H9 (cell line): ENCODE results near the gene TMTC2. TPM values are rescaled to one million over a fixed set of nuclear protein-coding genes. Genes with fewer than 3 reads are reported as not detected.

Experiments used
- DNase-seq: peaks from one replicate; pipeline ENCODE4 v3.0.0-alpha.2; 2017
- H2AFZ ChIP-seq: one replicate; pipeline ENCODE4 v1.6.1; 2013; ENCODE audit warnings: mild to moderate bottlenecking, low read length, control low read depth, moderate library complexity
- H2AK5ac ChIP-seq: 2 replicates; pipeline ENCODE4 v1.6.1; 2013; ENCODE audit warnings: low read length, control low read depth, mixed read lengths; ENCODE audit not compliant: insufficient read length
- H2BK120ac ChIP-seq: one replicate; pipeline ENCODE4 v1.6.1; 2013; ENCODE audit warnings: low read depth, mild to moderate bottlenecking, low read length, control low read depth, inconsistent platforms; ENCODE audit not compliant: poor library complexity, severe bottlenecking
- H2BK12ac ChIP-seq: 2 replicates; pipeline ENCODE4 v1.6.1; 2013; ENCODE audit warnings: low read length, control low read depth, mixed read lengths, low read depth; ENCODE audit not compliant: insufficient read length
- H2BK15ac ChIP-seq: 2 replicates; pipeline ENCODE4 v1.6.1; 2013; ENCODE audit warnings: low read depth, low read length, control low read depth
- H2BK20ac ChIP-seq: one replicate; pipeline ENCODE4 v1.6.1; 2013; ENCODE audit warnings: low read depth, mild to moderate bottlenecking, low read length, control low read depth, inconsistent platforms; ENCODE audit not compliant: poor library complexity, severe bottlenecking
- H2BK5ac ChIP-seq: 2 replicates; pipeline ENCODE4 v1.6.1; 2013; ENCODE audit warnings: low read length, control low read depth, mixed read lengths; ENCODE audit not compliant: insufficient read length
- H3K14ac ChIP-seq: 2 replicates; pipeline ENCODE4 v1.6.1; 2013; ENCODE audit warnings: low read length, control low read depth; ENCODE audit not compliant: insufficient read depth
- H3K18ac ChIP-seq: 2 replicates; pipeline ENCODE4 v1.6.1; 2013; ENCODE audit warnings: low read depth, mild to moderate bottlenecking, mixed read lengths, low read length, control low read depth; ENCODE audit not compliant: insufficient read length
- H3K23ac ChIP-seq: 2 replicates; pipeline ENCODE4 v1.6.1; 2013; ENCODE audit warnings: low read length, control low read depth, mixed read lengths, low read depth; ENCODE audit not compliant: insufficient read length
- H3K23me2 ChIP-seq: 2 replicates; pipeline ENCODE4 v1.6.1; 2013; ENCODE audit warnings: low read depth, mild to moderate bottlenecking, mixed read lengths, low read length, control low read depth; ENCODE audit not compliant: insufficient read length, poor library complexity, severe bottlenecking
- H3K27ac ChIP-seq: 2 replicates; pipeline ENCODE4 v1.5.1; 2013; ENCODE audit warnings: low read length, control low read depth, mixed read lengths, low read depth; ENCODE audit not compliant: insufficient read length
- H3K27me3 ChIP-seq: 2 replicates; pipeline ENCODE4 v1.6.1; 2013; ENCODE audit warnings: low read length, control low read depth, inconsistent platforms; ENCODE audit not compliant: insufficient read depth
- H3K4ac ChIP-seq: 2 replicates; pipeline ENCODE4 v1.6.1; 2013; ENCODE audit warnings: low read depth, mild to moderate bottlenecking, control low read depth, inconsistent platforms, low read length, moderate library complexity
- H3K4me1 ChIP-seq: 2 replicates; pipeline ENCODE4 v1.6.1; 2013; ENCODE audit warnings: low read length, control low read depth, inconsistent platforms; ENCODE audit not compliant: insufficient read depth
- H3K4me2 ChIP-seq: 2 replicates; pipeline ENCODE4 v1.6.1; 2013; ENCODE audit warnings: low read length, control low read depth, mixed read lengths; ENCODE audit not compliant: insufficient read length, insufficient read depth
- H3K56ac ChIP-seq: 2 replicates; pipeline ENCODE4 v1.6.1; 2013; ENCODE audit warnings: low read depth, mild to moderate bottlenecking, mixed read lengths, low read length, control low read depth; ENCODE audit not compliant: insufficient read length
- H3K79me1 ChIP-seq: 2 replicates; pipeline ENCODE4 v1.6.1; 2013; ENCODE audit warnings: low read depth, mild to moderate bottlenecking, moderate library complexity, low read length, control low read depth, inconsistent platforms; ENCODE audit not compliant: insufficient read depth, poor library complexity, severe bottlenecking
- H3K79me2 ChIP-seq: 2 replicates; pipeline ENCODE4 v1.6.1; 2013; ENCODE audit warnings: low read length, control low read depth, inconsistent platforms; ENCODE audit not compliant: insufficient read depth
- H3K9ac ChIP-seq: 2 replicates; pipeline ENCODE4 v1.6.1; 2013; ENCODE audit warnings: low read length, control low read depth, mixed read lengths; ENCODE audit not compliant: insufficient read length; ENCODE audit errors: extremely low read depth
- H3K9me3 ChIP-seq: one replicate; pipeline ENCODE4 v1.6.1; 2013; ENCODE audit warnings: low read depth, low read length, inconsistent platforms; ENCODE audit not compliant: control insufficient read depth
- H3T11ph ChIP-seq: one replicate; pipeline ENCODE4 v1.6.1; 2013; ENCODE audit warnings: mild to moderate bottlenecking, low read length, control low read depth, inconsistent platforms
- H4K20me1 ChIP-seq: one replicate; pipeline ENCODE4 v1.6.1; 2013; ENCODE audit not compliant: control insufficient read depth, insufficient read length, insufficient read depth
- H4K5ac ChIP-seq: 2 replicates; pipeline ENCODE4 v1.6.1; 2013; ENCODE audit warnings: low read depth, mild to moderate bottlenecking, mixed read lengths, low read length, control low read depth; ENCODE audit not compliant: insufficient read length
- H4K8ac ChIP-seq: replicated peaks from 2 replicates; pipeline ENCODE4 v1.6.1; 2013; ENCODE audit warnings: low read length, control low read depth, mixed read lengths, low read depth; ENCODE audit not compliant: insufficient read length
- H4K91ac ChIP-seq: 2 replicates; pipeline ENCODE4 v1.6.1; 2013; ENCODE audit warnings: low read depth, mild to moderate bottlenecking, moderate library complexity, mixed read lengths, low read length, control low read depth; ENCODE audit not compliant: insufficient read length
- H3K27ac Mint-ChIP-seq, 3 experiments: 2 replicates in 2 of 3; 3 replicates in 1 of 3; pipeline ENCODE4 v1.8.0; 2020 to 2021; ENCODE audit warnings: mixed read lengths in 3 of 3, mild to moderate bottlenecking in 1 of 3, moderate library complexity in 1 of 3
- H3K27me3 Mint-ChIP-seq: 2 replicates; pipeline ENCODE4 v1.8.0; 2021; ENCODE audit warnings: low read depth, mild to moderate bottlenecking, moderate library complexity, mixed read lengths
- H3K36me3 Mint-ChIP-seq, 3 experiments: 2 replicates in 2 of 3; 3 replicates in 1 of 3; pipeline ENCODE4 v1.8.0; 2020 to 2021; ENCODE audit warnings: low read depth in 3 of 3, mixed read lengths in 3 of 3; ENCODE audit not compliant: insufficient read depth in 1 of 3
- H3K4me1 Mint-ChIP-seq, 2 experiments: 2 replicates each; pipeline ENCODE4 v1.8.0; 2020; ENCODE audit warnings: mixed read lengths in 2 of 2
- H3K4me3 Mint-ChIP-seq, 2 experiments: 2 replicates in 1 of 2; 3 replicates in 1 of 2; pipeline ENCODE4 v1.8.0; 2020 to 2021; ENCODE audit warnings: mild to moderate bottlenecking in 2 of 2, mixed read lengths in 2 of 2, moderate library complexity in 1 of 2
- H3K9me3 Mint-ChIP-seq, 2 experiments: 2 replicates in 1 of 2; 3 replicates in 1 of 2; pipeline ENCODE4 v1.8.0; 2020; ENCODE audit warnings: mild to moderate bottlenecking in 2 of 2, mixed read lengths in 2 of 2, moderate library complexity in 1 of 2
- CTCF ChIP-seq: fragments of 200-600 bp; sonication (generic); conservative IDR thresholded peaks from 3 replicates; pipeline ENCODE4 v1.8.0; 2021; ENCODE audit warnings: antibody characterized with exemption, mild to moderate bottlenecking
- WGBS: extraction: QIAGEN DNeasy Blood & Tissue Kit; methylation state at CpG from one replicate; pipeline ENCODE4 v1.1.7; 2013; ENCODE audit warnings: missing lambda C conversion rate, low lambda C conversion rate, mixed read lengths; ENCODE audit not compliant: insufficient read length; ENCODE audit errors: extremely low coverage; 5-methylcytosine and 5-hydroxymethylcytosine counted together
- total RNA-seq: library from RNA; stranded (reverse); gene quantifications from 2 replicates; pipeline ENCODE4 v1.2.1, GENCODE V29; 2021

TMTC2 gene
- total RNA-seq, 1 experiment from 2014 or later, result 3.1 TPM

- H3K27ac Mint-ChIP-seq, result no peak overlapping the region
- no peak overlapping the region for H3K56ac ChIP-seq
- no peak overlapping the region for H2AK5ac ChIP-seq
- H3K79me2 ChIP-seq, result no peaks in the 10 kb centered on the region
- H3K4ac ChIP-seq, result no peak overlapping the region
- no peak overlapping the region for H2AFZ ChIP-seq
- no peak overlapping the region for H2BK12ac ChIP-seq
- H3K4me1 ChIP-seq, result no peaks in the 10 kb centered on the region
- H3K18ac ChIP-seq, result no peak overlapping the region
- WGBS, result no CpG with 5 or more reads among the region's 4 CpGs
- no peaks in the 10 kb centered on the region; a peak in 2 of 5 replicates for H3K9me3 Mint-ChIP-seq
- H3K23me2 ChIP-seq, result no peaks in the 10 kb centered on the region
- H3T11ph ChIP-seq, result no peak overlapping the region
- H3K9ac ChIP-seq, result no peak overlapping the region
- H3K79me1 ChIP-seq, result no peaks in the 10 kb centered on the region
- no peak overlapping the region for H3K4me3 Mint-ChIP-seq
- H2BK15ac ChIP-seq, result no peak overlapping the region
- H3K27ac ChIP-seq, result no peak overlapping the region
- H4K20me1 ChIP-seq, result no peaks in the 10 kb centered on the region
- no peaks in the 10 kb centered on the region for H3K27me3 ChIP-seq
- H4K91ac ChIP-seq, result no peak overlapping the region
- H3K23ac ChIP-seq, result no peak overlapping the region
- no peaks in the 10 kb centered on the region for H3K9me3 ChIP-seq
- no peak overlapping the region for H4K8ac ChIP-seq
- no peak overlapping the region for H2BK120ac ChIP-seq
- no peak for TF ChIP-seq CTCF
- no peak overlapping the region for H3K14ac ChIP-seq
- no peaks in the 10 kb centered on the region for H3K27me3 Mint-ChIP-seq
- DNase-seq, result no peak
- H3K36me3 Mint-ChIP-seq, result peaks cover 0 to 4% (median 0%) of the 10 kb centered on the region in 3 experiments; a peak in 2 of 7 replicates
- 0 out of 4 replicates have a peak, but pooled peaks cover 0 to 2% of the 10 kb centered on the region in 2 experiments for H3K4me1 Mint-ChIP-seq
- H2BK5ac ChIP-seq, result no peak overlapping the region
- H4K5ac ChIP-seq, result no peak overlapping the region
- no peak overlapping the region for H2BK20ac ChIP-seq
- no peak overlapping the region for H3K4me2 ChIP-seq
Observed at GRCh38 chr12:83052890-83053541, 366.3 kb downstream of the TMTC2 start.
